ENCODE results near the gene VAT1L.

DNA sequence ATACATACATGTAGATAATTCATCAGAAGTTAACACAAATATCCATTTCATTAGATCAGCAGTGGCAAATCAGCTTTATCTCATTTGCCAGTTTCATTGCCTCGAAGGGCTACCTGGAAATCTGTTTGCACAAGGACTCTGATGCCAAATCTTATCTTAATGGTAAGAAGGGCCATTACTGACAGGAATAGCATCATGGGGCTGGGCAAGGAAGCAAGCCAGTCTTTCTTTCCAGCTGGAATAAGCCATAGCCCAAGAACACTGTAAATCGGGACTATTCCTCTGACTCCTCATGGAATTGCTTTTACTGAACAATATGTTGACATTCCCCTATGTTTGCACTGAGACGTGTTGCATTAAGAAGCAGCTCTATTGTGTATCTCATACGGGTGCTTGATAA, 132.6 kb downstream of the VAT1L start:
- no peak for TF ChIP-seq EZH2phosphoT487 (IDR thresholded peaks at IDR 0.05; ENCODE audit: insufficient read depth, low read depth)
- TF ChIP-seq EZH2 (IDR thresholded peaks at IDR 0.05; ENCODE audit: insufficient read depth, poor library complexity, severe bottlenecking): no peak
